K562 (cell line): Measurements from ENCODE around the gene PFAS. TPM values are rescaled to one million over a fixed set of nuclear protein-coding genes. Genes with fewer than 3 reads are reported as not detected.

Experiments used
- ATAC-seq: fragments of 200-7000 bp; cut with Tn5 transposase; 3 replicates; pipeline ENCODE4 v1.9.1; 2020; ENCODE audit warnings: moderate library complexity
- BruUV-seq: library from RNA; stranded (reverse); fragments of 400-500 nt; replicated peaks from 2 replicates; lab custom pipeline; 2021; lab: Mats Ljungman, UMichigan
- CTCF ChIA-PET: fragments of 300-600 bp; formaldehyde crosslinking; extraction: SDS; loops from one replicate; lab custom pipeline; 2021; ENCODE audit warnings: low intra/inter-chr PET ratio; lab: Yijun Ruan, JAX
- POLR2A ChIA-PET: fragments of 300-600, 350-650 bp; sonication (Branson Sonifier 250); formaldehyde crosslinking; extraction: SDS; loops from one replicate; lab custom pipeline; 2021; ENCODE audit warnings: antibody characterized with exemption, inconsistent platforms; lab: Yijun Ruan, JAX
- DNase-seq, 4 experiments: peaks; one replicate each; pipeline versions ENCODE4 v3.0.0 to v3.0.0-alpha.2; 2011 to 2018; ENCODE audit warnings: low spot score in 3 of 4, mixed read lengths in 3 of 4; ENCODE audit errors: extremely low read depth in 1 of 4
- FAIRE-seq: peaks from 2 replicates; lab custom pipeline; 2011; peaks lifted over from hg19 to GRCh38; lab: Jason Lieb, UNC
- H2AFZ ChIP-seq: 2 replicates; pipeline ENCODE4 v1.6.0; 2011; ENCODE audit warnings: low read depth, low read length, control low read depth, inconsistent platforms
- H3K27ac ChIP-seq: fragments of 200-600 bp; 3 replicates; pipeline ENCODE4 v1.8.0; 2011; ENCODE audit warnings: low read depth, mild to moderate bottlenecking, control low read depth, inconsistent platforms, low read length, moderate library complexity, mixed read lengths; ENCODE audit errors: extremely low read depth
- H3K27me3 ChIP-seq, 2 experiments: fragments of 300-600 bp in 1 of 2; 2 replicates in 1 of 2; 3 replicates in 1 of 2; pipeline versions ENCODE4 v1.6.0 to v1.8.0; 2011; ENCODE audit warnings: inconsistent platforms in 2 of 2, low read length in 2 of 2, mild to moderate bottlenecking in 1 of 2, mixed read lengths in 1 of 2, moderate library complexity in 1 of 2; ENCODE audit not compliant: control insufficient read depth in 2 of 2, insufficient read depth in 2 of 2
- H3K36me3 ChIP-seq: fragments of 300-600 bp; 3 replicates; pipeline ENCODE4 v1.8.0; 2011; ENCODE audit warnings: mild to moderate bottlenecking, low read length, inconsistent platforms; ENCODE audit not compliant: control insufficient read depth, insufficient read depth
- H3K4me1 ChIP-seq, 2 experiments: fragments of 200-600 bp in 1 of 2; replicated peaks in 1 of 2; 2 replicates in 1 of 2; 3 replicates in 1 of 2; pipeline versions ENCODE4 v1.5.1 to v1.8.0; 2011; ENCODE audit warnings: inconsistent platforms in 2 of 2, low read length in 2 of 2, mild to moderate bottlenecking in 1 of 2, mixed read lengths in 1 of 2, moderate library complexity in 1 of 2; ENCODE audit not compliant: control insufficient read depth in 2 of 2, insufficient read depth in 2 of 2
- H3K4me2 ChIP-seq: 2 replicates; pipeline ENCODE4 v1.6.1; 2011; ENCODE audit warnings: low read length, control low read depth, inconsistent platforms, mixed read lengths; ENCODE audit not compliant: insufficient read depth
- H3K4me3 ChIP-seq: fragments of 200-600 bp; sonication (generic), shearing (Covaris generic); 2 replicates; pipeline ENCODE4 v1.5.1; 2016; ENCODE audit warnings: control low read depth, inconsistent platforms
- H3K79me2 ChIP-seq: fragments of 200-600 bp; 3 replicates; pipeline ENCODE4 v1.8.0; 2011; ENCODE audit warnings: low read length, inconsistent platforms; ENCODE audit not compliant: control insufficient read depth, insufficient read depth
- H3K9ac ChIP-seq, 2 experiments: 2 replicates each; pipeline versions ENCODE4 v1.6.0 to v1.6.1; 2011; ENCODE audit warnings: low read depth in 2 of 2, low read length in 2 of 2, control low read depth in 1 of 2, inconsistent platforms in 1 of 2, mild to moderate bottlenecking in 1 of 2, mixed read lengths in 1 of 2; ENCODE audit not compliant: insufficient read depth in 1 of 2
- H3K9me1 ChIP-seq: one replicate; pipeline ENCODE4 v1.6.0; 2011; ENCODE audit warnings: inconsistent platforms, mild to moderate bottlenecking, low read length, moderate library complexity; ENCODE audit not compliant: control insufficient read depth, insufficient read depth
- H3K9me3 ChIP-seq: replicated peaks from 2 replicates; pipeline ENCODE4 v1.5.1; 2011; ENCODE audit warnings: low read depth, low read length, inconsistent platforms; ENCODE audit not compliant: control insufficient read depth, insufficient read depth
- H4K20me1 ChIP-seq: replicated peaks from 2 replicates; pipeline ENCODE4 v1.6.1; 2011; ENCODE audit warnings: low read length, inconsistent platforms, mixed read lengths; ENCODE audit not compliant: control insufficient read depth, insufficient read depth
- KLF10 ChIP-seq: fragments of 250-450 bp; sonication (Bioruptor Pico); IDR thresholded peaks from 2 replicates; pipeline ENCODE4 v1.6.1; 2021; ENCODE audit warnings: matching md5 sums
- NCOA6 ChIP-seq: fragments of 450-650 bp; IDR thresholded peaks from 2 replicates; pipeline ENCODE4 v1.6.1; 2017; ENCODE audit warnings: mild to moderate bottlenecking
- POLR2B ChIP-seq: fragments of 450-650 bp; IDR thresholded peaks from 2 replicates; pipeline ENCODE4 v1.6.1; 2018; ENCODE audit warnings: low read depth; ENCODE audit not compliant: partially characterized antibody
- SRF ChIP-seq, 2 experiments: fragments of 250-450, 450-650 bp in 1 of 2; sonication (Bioruptor Pico) in 1 of 2; sonication (generic) in 1 of 2; formaldehyde crosslinking; IDR thresholded peaks; 2 replicates each; pipeline versions ENCODE4 v1.5.0 to v1.5.1; 2020 to 2022; ENCODE audit warnings: mild to moderate bottlenecking in 1 of 2, missing genetic modification reagents in 1 of 2
- XRCC3 ChIP-seq: fragments of 450-650 bp; IDR thresholded peaks from 2 replicates; pipeline ENCODE4 v1.6.1; 2017; ENCODE audit warnings: mild to moderate bottlenecking, moderate library complexity
- ZNF165 ChIP-seq: fragments of 250-450 bp; sonication (Bioruptor Pico); IDR thresholded peaks from 2 replicates; pipeline ENCODE4 v1.4.0; 2020; ENCODE audit warnings: borderline replicate concordance
- ZNF23 ChIP-seq: fragments of 250-450 bp; sonication (Bioruptor Pico); IDR thresholded peaks from 2 replicates; pipeline ENCODE4 v1.4.0; 2020; ENCODE audit warnings: mild to moderate bottlenecking
- ZNF311 ChIP-seq: fragments of 250-450 bp; sonication (Bioruptor Pico); IDR thresholded peaks from 2 replicates; pipeline ENCODE4 v1.4.0; 2020; ENCODE audit warnings: mild to moderate bottlenecking, moderate library complexity
- ZNF584 ChIP-seq: fragments of 200-800 bp; sonication (Bioruptor generic); IDR thresholded peaks from 2 replicates; pipeline ENCODE4 v1.6.1; 2016; ENCODE audit warnings: low read depth, mild to moderate bottlenecking, missing genetic modification characterization, missing compliant biosample characterization
- WGBS: fragments of 100-300 bp; shearing (Covaris generic); methylation state at CpG from one replicate; pipeline ENCODE4 v1.1.6; 2016; ENCODE audit warnings: low coverage, mixed read lengths; ENCODE audit not compliant: insufficient coverage; ENCODE audit errors: missing lambda C conversion rate; 5-methylcytosine and 5-hydroxymethylcytosine counted together
- in situ Hi-C: fragments of 300-500 bp; cut with MboI; formaldehyde crosslinking; loops from 4 replicates; pipeline ENCODE4 v1.15.0; 2018; ENCODE audit warnings: inconsistent platforms, mixed read lengths
- intact Hi-C: fragments of 100-400 bp; cut with micrococcal nuclease; formaldehyde crosslinking; loops from 2 replicates; pipeline ENCODE4 v1.14.2; 2022
- polyA plus RNA-seq, 8 experiments: library from polyadenylated mRNA; depleted of rRNA in 4 of 8; stranded (reverse) in 5 of 8; unstranded in 3 of 8; fragments of >200 nt; fragmentation: Nextera tagmentation in 2 of 8; fragmentation: Illumina TruSeq in 1 of 8; extraction: Ambion mirVana in 2 of 8; extraction: Trizol in 1 of 8; gene quantifications; 2 replicates each; pipeline versions ENCODE4 v1.2.1 to v1.2.3, GENCODE V29; 2011 to 2014; ENCODE audit warnings: inconsistent platforms in 1 of 8, missing spikeins in 1 of 8
- total RNA-seq, 7 experiments: library from RNA; depleted of rRNA in 6 of 7; stranded (reverse); fragments of >200 nt in 6 of 7; fragmentation: Illumina TruSeq in 2 of 7; extraction: Trizol in 2 of 7; gene quantifications; 2 replicates each; pipeline versions ENCODE4 v1.2.1 to v1.2.3, GENCODE V29; 2011 to 2021; ENCODE audit warnings: low replicate concordance in 1 of 7
- TF ChIP-seq, protein P1 (sequence below): fragments of 250-450 bp; sonication (Bioruptor Pico); IDR thresholded peaks from 2 replicates; pipeline ENCODE4 v1.5.0; 2020; ENCODE audit warnings: mild to moderate bottlenecking, borderline replicate concordance
- TF ChIP-seq, protein P2 (sequence below): sonication (generic); formaldehyde crosslinking; IDR thresholded peaks from 2 replicates; pipeline ENCODE4 v1.8.1; 2023; ENCODE audit warnings: mild to moderate bottlenecking, missing genetic modification reagents
- TF ChIP-seq, protein P3 (sequence below): fragments of 250-450 bp; sonication (Bioruptor Pico); IDR thresholded peaks from 2 replicates; pipeline ENCODE4 v1.5.0; 2021; ENCODE audit warnings: mild to moderate bottlenecking, moderate library complexity
- TF ChIP-seq, protein P4 (sequence below): fragments of 250-450 bp; sonication (Bioruptor Pico); IDR thresholded peaks from 2 replicates; pipeline ENCODE4 v1.9.0; 2021; ENCODE audit warnings: mild to moderate bottlenecking

Gene PFAS
- total and polyA plus RNA-seq, 9 of the 15 experiments (the other 6 are each of a cell fraction or from before 2014, with no cell fraction given) = 11.6 to 131 (median 43.9) TPM

DNA sequence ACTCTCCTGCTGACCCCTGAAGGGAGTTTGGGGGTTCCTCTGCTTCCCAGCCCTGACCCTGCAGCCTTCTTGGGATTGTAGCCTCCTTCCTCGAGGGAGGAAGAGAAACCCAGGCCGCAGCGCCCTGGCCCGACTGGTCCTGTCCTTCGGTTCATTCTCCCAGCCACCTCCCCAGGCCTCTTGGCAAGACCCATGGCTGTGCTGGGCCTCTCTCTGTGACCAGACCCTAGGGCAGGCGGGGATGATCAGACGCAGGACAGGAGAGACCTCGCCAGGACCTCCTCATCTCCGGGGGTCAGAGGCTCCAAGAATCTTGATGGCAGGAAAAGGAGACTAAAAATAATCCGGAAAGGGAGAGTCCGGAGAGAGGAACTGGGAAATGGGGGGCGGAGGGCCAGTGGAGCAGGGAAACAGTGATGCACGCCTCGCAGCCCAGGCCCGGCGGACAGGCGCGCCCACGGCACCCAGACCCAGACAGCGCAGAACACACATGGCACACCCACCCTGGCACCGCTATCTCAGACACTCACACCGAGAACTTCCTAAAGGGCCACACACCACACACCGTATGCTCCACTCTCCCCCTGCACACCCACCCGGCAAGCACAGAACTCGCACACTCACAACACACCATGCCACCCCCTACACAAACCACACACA, 62.2 kb downstream of the PFAS start (continued):
- no peak for TF ChIP-seq ZNF165 (CRISPR knock-in tag)

DNA sequence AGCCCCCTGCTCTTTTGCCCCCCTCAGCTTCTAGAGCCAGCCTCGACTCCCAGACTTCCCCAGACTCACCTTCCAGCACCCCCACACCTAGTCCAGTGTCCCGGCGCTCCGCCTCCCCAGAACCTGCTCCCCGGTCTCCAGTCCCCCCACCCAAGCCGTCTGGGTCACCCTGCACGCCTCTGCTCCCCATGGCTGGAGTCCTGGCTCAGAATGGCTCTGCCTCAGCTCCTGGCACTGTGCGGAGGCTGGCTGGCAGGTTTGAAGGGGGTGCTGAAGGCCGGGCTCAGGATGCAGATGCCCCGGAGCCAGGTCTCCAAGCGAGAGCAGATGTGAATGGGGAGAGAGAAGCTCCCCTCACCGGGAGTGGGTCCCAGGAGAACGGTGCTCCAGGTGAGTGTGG, 63.2 kb downstream of the PFAS start:
- no peaks in the 10 kb centered on the region for H3K9me1 ChIP-seq
- no peaks in the 10 kb centered on the region for H3K79me2 ChIP-seq
- no peak overlapping the region for H2AFZ ChIP-seq
- no peak overlapping the region for H3K4me3 ChIP-seq
- no peak overlapping the region for H3K9ac ChIP-seq
- POLR2A ChIA-PET = interaction anchor here (1.3 kb wide), 1 partner anchor 19 kb away, joined by 5 read pairs; no protein-coding TSS in a partner anchor
- no peak overlapping the region for H3K4me2 ChIP-seq
- CTCF ChIA-PET = no interaction called here
- 8% methylated on average over 8 of the region's 13 CpGs for WGBS
- intact Hi-C loops = no loop called here
- ATAC-seq = no peak
- no peaks in the 10 kb centered on the region for H3K9me3 ChIP-seq
- no peak for DNase-seq
- H3K36me3 ChIP-seq = no peaks in the 10 kb centered on the region
- no peaks in the 10 kb centered on the region; the same call in 1 of the 2 replicates for H4K20me1 ChIP-seq
- BruUV-seq = no TSS peak
- H3K27ac ChIP-seq = no peak overlapping the region
- peaks cover 0 to 41% of the 10 kb centered on the region in 2 experiments; a peak in 2 of 5 replicates for H3K4me1 ChIP-seq
- in situ Hi-C loops = no loop called here
- no peak for FAIRE-seq
- H3K27me3 ChIP-seq = peaks cover 14 to 55% of the 10 kb centered on the region in 2 experiments; a peak in 4 of 5 replicates
- TF ChIP-seq, protein P1, sequence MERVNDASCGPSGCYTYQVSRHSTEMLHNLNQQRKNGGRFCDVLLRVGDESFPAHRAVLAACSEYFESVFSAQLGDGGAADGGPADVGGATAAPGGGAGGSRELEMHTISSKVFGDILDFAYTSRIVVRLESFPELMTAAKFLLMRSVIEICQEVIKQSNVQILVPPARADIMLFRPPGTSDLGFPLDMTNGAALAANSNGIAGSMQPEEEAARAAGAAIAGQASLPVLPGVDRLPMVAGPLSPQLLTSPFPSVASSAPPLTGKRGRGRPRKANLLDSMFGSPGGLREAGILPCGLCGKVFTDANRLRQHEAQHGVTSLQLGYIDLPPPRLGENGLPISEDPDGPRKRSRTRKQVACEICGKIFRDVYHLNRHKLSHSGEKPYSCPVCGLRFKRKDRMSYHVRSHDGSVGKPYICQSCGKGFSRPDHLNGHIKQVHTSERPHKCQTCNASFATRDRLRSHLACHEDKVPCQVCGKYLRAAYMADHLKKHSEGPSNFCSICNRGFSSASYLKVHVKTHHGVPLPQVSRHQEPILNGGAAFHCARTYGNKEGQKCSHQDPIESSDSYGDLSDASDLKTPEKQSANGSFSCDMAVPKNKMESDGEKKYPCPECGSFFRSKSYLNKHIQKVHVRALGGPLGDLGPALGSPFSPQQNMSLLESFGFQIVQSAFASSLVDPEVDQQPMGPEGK (CRISPR knock-in tag) = no peak
- TF ChIP-seq ZNF584 (no peak), KLF10 (CRISPR knock-in tag) (no peak), NCOA6 (no peak), SRF (CRISPR knock-in tag; IDR thresholded peaks at IDR 0.05) (no peak), XRCC3 (no peak), ZNF23 (no peak), ZNF311 (no peak), POLR2B (no peak)
- TF ChIP-seq, protein P2, sequence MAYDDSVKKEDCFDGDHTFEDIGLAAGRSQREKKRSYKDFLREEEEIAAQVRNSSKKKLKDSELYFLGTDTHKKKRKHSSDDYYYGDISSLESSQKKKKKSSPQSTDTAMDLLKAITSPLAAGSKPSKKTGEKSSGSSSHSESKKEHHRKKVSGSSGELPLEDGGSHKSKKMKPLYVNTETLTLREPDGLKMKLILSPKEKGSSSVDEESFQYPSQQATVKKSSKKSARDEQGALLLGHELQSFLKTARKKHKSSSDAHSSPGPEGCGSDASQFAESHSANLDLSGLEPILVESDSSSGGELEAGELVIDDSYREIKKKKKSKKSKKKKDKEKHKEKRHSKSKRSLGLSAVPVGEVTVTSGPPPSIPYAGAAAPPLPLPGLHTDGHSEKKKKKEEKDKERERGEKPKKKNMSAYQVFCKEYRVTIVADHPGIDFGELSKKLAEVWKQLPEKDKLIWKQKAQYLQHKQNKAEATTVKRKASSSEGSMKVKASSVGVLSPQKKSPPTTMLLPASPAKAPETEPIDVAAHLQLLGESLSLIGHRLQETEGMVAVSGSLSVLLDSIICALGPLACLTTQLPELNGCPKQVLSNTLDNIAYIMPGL = no peak
- TF ChIP-seq, protein P3, sequence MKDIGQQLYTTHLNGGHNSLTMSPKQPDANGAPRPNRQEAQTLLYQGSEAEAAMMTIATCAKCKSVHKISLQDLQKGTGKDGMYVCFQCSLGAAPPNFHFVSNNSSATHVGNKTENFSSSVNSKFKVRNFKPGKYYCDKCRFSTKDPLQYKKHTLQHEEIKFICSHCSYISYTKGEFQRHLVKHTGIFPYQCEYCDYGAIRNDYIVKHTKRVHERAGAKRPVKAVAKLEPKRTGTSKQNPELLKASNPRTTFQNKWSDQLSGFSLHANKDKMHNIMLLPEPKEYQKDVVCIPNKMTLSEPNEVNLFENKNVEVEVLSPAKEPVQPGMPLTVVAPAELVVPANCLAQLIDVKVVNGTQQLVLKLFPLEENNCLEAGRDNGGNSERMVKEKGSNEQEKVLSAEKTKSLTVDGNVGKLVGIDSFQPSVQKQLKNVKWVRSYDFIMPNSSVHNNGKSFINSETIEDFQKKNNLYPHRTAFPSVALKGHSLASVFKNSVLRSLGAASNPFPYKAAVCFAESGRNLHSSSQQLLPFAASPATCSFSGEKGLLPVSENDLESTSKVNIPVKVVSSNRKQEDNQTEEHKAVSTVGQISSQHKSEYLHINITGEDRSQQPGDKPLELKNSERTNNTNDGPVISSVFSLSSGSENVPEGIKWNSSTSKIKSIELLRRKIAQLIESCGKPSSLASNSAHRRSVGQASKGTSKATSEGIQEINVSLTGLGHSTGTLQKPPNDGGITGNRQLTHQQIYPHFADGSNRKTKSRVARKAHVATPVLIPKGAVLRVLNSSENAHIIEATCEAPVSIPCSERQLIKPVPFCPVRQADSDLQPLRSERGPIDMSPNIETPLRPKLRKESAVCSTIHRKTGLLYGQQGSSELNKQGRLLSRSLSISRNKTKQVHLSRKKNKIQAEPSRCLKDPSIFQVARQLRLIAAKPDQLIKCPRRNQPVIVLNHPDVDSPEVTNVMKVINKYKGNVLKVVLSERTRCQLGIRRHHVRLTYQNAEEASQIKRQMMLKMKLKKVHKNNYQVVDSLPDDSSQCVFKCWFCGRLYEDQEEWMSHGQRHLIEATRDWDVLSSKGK = no peak
- TF ChIP-seq, protein P4, sequence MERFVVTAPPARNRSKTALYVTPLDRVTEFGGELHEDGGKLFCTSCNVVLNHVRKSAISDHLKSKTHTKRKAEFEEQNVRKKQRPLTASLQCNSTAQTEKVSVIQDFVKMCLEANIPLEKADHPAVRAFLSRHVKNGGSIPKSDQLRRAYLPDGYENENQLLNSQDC (CRISPR knock-in tag) = no peak
